T-cell (primary cell): ENCODE data around the gene RAB30. TPM values are rescaled to one million over a fixed set of nuclear protein-coding genes. Genes with fewer than 3 reads are reported as not detected.
"Not testable (repeated sequence)": the region's sequence is repeated elsewhere in the genome, so short reads cannot be mapped to it uniquely, and the experiment has no call there.

Experiments used
- ATAC-seq, 4 experiments: fragments of 200-7000 bp in 3 of 4; fragments of 150-1000 bp in 1 of 4; cut with Tn5 transposase; replicated peaks in 1 of 4; 1 replicate in 3 of 4; 2 replicates in 1 of 4; pipeline ENCODE4 v1.10.0; 2021; ENCODE audit warnings: moderate library complexity in 3 of 4, mild to moderate bottlenecking in 2 of 4, moderate number of reproducible peaks in 1 of 4
- CTCF ChIA-PET, 2 donors: fragments of 300-600 bp; sonication (Branson Sonifier 250); formaldehyde crosslinking; loops; one replicate each; lab custom pipeline; 2022; ENCODE audit warnings: antibody characterized with exemption in 2 of 2; lab: Charles Lee
- POLR2A ChIA-PET, 2 donors: fragments of 300-600 bp; sonication (Branson Sonifier 250); formaldehyde crosslinking; loops; one replicate each; lab custom pipeline; 2022; ENCODE audit warnings: antibody characterized with exemption in 2 of 2; lab: Charles Lee
- DNase-seq, 35 experiments: peaks; one replicate each; pipeline versions ENCODE4 v3.0.0 to v3.0.0-alpha.2; 2013 to 2023
- H3K27ac ChIP-seq: one replicate; pipeline ENCODE4 v1.5.1; 2013; ENCODE audit warnings: low read length
- H3K27me3 ChIP-seq, 2 experiments: replicated peaks in 1 of 2; 1 replicate in 1 of 2; 2 replicates in 1 of 2; pipeline versions ENCODE4 v1.6.1 to v1.7.0; 2013; ENCODE audit warnings: low read length in 1 of 2, mixed read lengths in 1 of 2; ENCODE audit not compliant: control insufficient read depth in 2 of 2, insufficient read depth in 2 of 2; ENCODE audit errors: extremely low read depth in 1 of 2
- H3K36me3 ChIP-seq, 2 donors: 1 replicate in 1 of 2; 2 replicates in 1 of 2; pipeline versions ENCODE4 v1.6.1 to v1.7.0; 2013; ENCODE audit warnings: low read length in 1 of 2; ENCODE audit not compliant: control insufficient read depth in 2 of 2, insufficient read depth in 1 of 2; ENCODE audit errors: extremely low read depth in 1 of 2
- H3K4me1 ChIP-seq, 2 experiments: 1 replicate in 1 of 2; 2 replicates in 1 of 2; pipeline versions ENCODE4 v1.6.1 to v1.7.0; 2013; ENCODE audit warnings: low read length in 2 of 2, mixed read lengths in 1 of 2; ENCODE audit not compliant: insufficient read depth in 2 of 2, control insufficient read depth in 1 of 2; ENCODE audit errors: extremely low read depth in 1 of 2
- H3K4me3 ChIP-seq, 2 donors: 1 replicate in 1 of 2; 2 replicates in 1 of 2; pipeline versions ENCODE4 v1.5.1 to v1.7.0; 2013; ENCODE audit warnings: mild to moderate bottlenecking in 2 of 2, low read length in 1 of 2, moderate library complexity in 1 of 2; ENCODE audit not compliant: control insufficient read depth in 1 of 2; ENCODE audit errors: extremely low read depth in 1 of 2
- H3K9me3 ChIP-seq: 2 replicates; pipeline ENCODE4 v1.7.0; 2013
- H3K27ac Mint-ChIP-seq, 2 donors: one replicate each; pipeline ENCODE4 v1.8.0; 2020 to 2021; ENCODE audit warnings: mild to moderate bottlenecking in 2 of 2, mixed read lengths in 2 of 2
- H3K27me3 Mint-ChIP-seq, 2 donors: one replicate each; pipeline ENCODE4 v1.8.0; 2021 to 2022; ENCODE audit warnings: mixed read lengths in 2 of 2
- H3K36me3 Mint-ChIP-seq: one replicate; pipeline ENCODE4 v1.8.0; 2021; ENCODE audit warnings: mixed read lengths
- H3K4me1 Mint-ChIP-seq, 3 donors: one replicate each; pipeline ENCODE4 v1.8.0; 2020 to 2022; ENCODE audit warnings: mixed read lengths in 3 of 3, mild to moderate bottlenecking in 1 of 3
- H3K4me3 Mint-ChIP-seq, 3 donors: one replicate each; pipeline ENCODE4 v1.8.0; 2020 to 2022; ENCODE audit warnings: mild to moderate bottlenecking in 3 of 3, mixed read lengths in 3 of 3, moderate library complexity in 3 of 3
- H3K9me3 Mint-ChIP-seq, 3 donors: one replicate each; pipeline ENCODE4 v1.8.0; 2020 to 2022; ENCODE audit warnings: mixed read lengths in 3 of 3
- WGBS: methylation state at CpG from one replicate; pipeline ENCODE4 v1.1.5; 2013; ENCODE audit warnings: missing lambda C conversion rate; ENCODE audit not compliant: insufficient coverage; 5-methylcytosine and 5-hydroxymethylcytosine counted together
- total RNA-seq, 35 experiments: library from RNA in 6 of 35; stranded (reverse) in 6 of 35; fragments of 120-200 nt in 1 of 35; gene quantifications; one replicate each; pipeline versions ENCODE4 v1.2.1 to v1.2.4 and lab custom pipeline; 2013 to 2026

The RAB30 gene
- total RNA-seq, 5 donors from 2014 or later (not counting 1 experiment from before 2014, with no cell fraction given) = 18.6 to 44.5 (median 20.1) TPM

- Histone ChIP-seq H3K9me3 (no peaks in the 10 kb centered on the region), H3K36me3 (no peaks in the 10 kb centered on the region), H3K4me1 (peaks cover 48 to 57% of the 10 kb centered on the region in 2 experiments), H3K4me3 (peak overlapping the region in 1 of 2 donors; percentile 27), H3K27ac (peak overlapping the region; percentile 98), H3K27me3 (no peaks in the 10 kb centered on the region)
- H3K27ac Mint-ChIP-seq = peak overlapping the region; percentile 92 to 96
- peak; percentile 86 to 89 (median 88) for ATAC-seq
- peak in 26 of 35 experiments; percentile 23 to 83 (median 45) for DNase-seq
- ChIA-PET CTCF (interaction anchor here (0.5 to 2.6 kb wide), 12 partner anchors 11 to 234 kb away, joined by 3 to 18 read pairs (median 4); partner anchors contain the start of genes DDIAS (in 1 of the 2) and RAB30 (in 1 of the 2)), POLR2A (interaction anchor here (0.5 to 1.1 kb wide), 6 partner anchors 11 to 197 kb away, joined by 3 to 7 read pairs (median 3); partner anchors contain the start of gene DDIAS (in 1 of the 2))
- H3K9me3 Mint-ChIP-seq = peaks cover 3 to 14% (median 8%) of the 10 kb centered on the region in 3 donors
- WGBS = no CpG with 5 or more reads among the region's 5 CpGs
- H3K4me3 Mint-ChIP-seq = peak overlapping the region; percentile 69 to 80 (median 69)
- H3K36me3 Mint-ChIP-seq = peaks cover 9% of the 10 kb centered on the region
- H3K27me3 Mint-ChIP-seq = no peaks in the 10 kb centered on the region
- H3K4me1 Mint-ChIP-seq = peaks cover 87 to 91% (median 88%) of the 10 kb centered on the region in 3 donors
These were observed 111.5 kb downstream of the RAB30 start for GRCh38 chr11:82959987-82960778.

GRCh38 chr11:82955736-82956453 is 115.8 kb downstream of the RAB30 start:
- Mint-ChIP-seq H3K27ac (peak overlapping the region; percentile 77 to 92), H3K4me3 (peak overlapping the region; percentile 32 to 73 (median 49)), H3K9me3 (peaks cover 29 to 49% (median 30%) of the 10 kb centered on the region in 3 donors), H3K36me3 (peaks cover 39% of the 10 kb centered on the region), H3K4me1 (peaks cover 62 to 69% (median 67%) of the 10 kb centered on the region in 3 donors)
- peak; percentile 60 to 93 (median 87) for DNase-seq
- Histone ChIP-seq H3K4me1 (peaks cover 34 to 46% of the 10 kb centered on the region in 2 experiments), H3K27ac (peak overlapping the region; percentile 61), H3K4me3 (peak overlapping the region in 1 of 2 donors; percentile 32)
- H3K36me3 ChIP-seq, H3K27me3 Mint-ChIP-seq, H3K9me3 ChIP-seq, H3K27me3 ChIP-seq: not testable (repeated sequence)
- ChIA-PET CTCF (interaction anchor here in 1 of 2 donors (0.6 to 1.5 kb wide), 7 partner anchors 9 to 116 kb away, joined by 3 to 7 read pairs (median 3); partner anchors contain the start of genes DDIAS and RAB30), POLR2A (interaction anchor here (0.6 to 0.7 kb wide), 3 partner anchors 32 to 200 kb away, joined by 3 read pairs; no protein-coding TSS in a partner anchor)
- peak; percentile 37 to 62 (median 58) for ATAC-seq
- WGBS = 24% methylated on average over 9 of the region's 9 CpGs

GRCh38 chr11:82950502-82950901 is 121.2 kb downstream of the RAB30 start:
- H3K4me3 Mint-ChIP-seq, ATAC-seq, H3K36me3 ChIP-seq, H3K27ac Mint-ChIP-seq, DNase-seq, H3K27ac ChIP-seq, CTCF ChIA-PET, H3K27me3 ChIP-seq, H3K4me1 ChIP-seq, H3K4me3 ChIP-seq, POLR2A ChIA-PET, H3K27me3 Mint-ChIP-seq, H3K9me3 ChIP-seq: not testable (repeated sequence)
- Mint-ChIP-seq H3K36me3 (peaks cover 33% of the 10 kb centered on the region), H3K9me3 (peaks cover 24 to 47% (median 30%) of the 10 kb centered on the region in 3 donors), H3K4me1 (peaks cover 14 to 26% (median 25%) of the 10 kb centered on the region in 3 donors)
- no CpG with 5 or more reads among the region's 2 CpGs for WGBS

GRCh38 chr11:82949352-82949751 is 122.3 kb downstream of the RAB30 start:
- Histone ChIP-seq H3K27me3 (no peaks in the 10 kb centered on the region), H3K36me3 (no peaks in the 10 kb centered on the region), H3K4me3 (no peak overlapping the region), H3K9me3 (peaks cover 6% of the 10 kb centered on the region), H3K4me1 (no peaks in the 10 kb centered on the region), H3K27ac (no peak overlapping the region)
- Mint-ChIP-seq H3K36me3 (peaks cover 23% of the 10 kb centered on the region), H3K4me1 (peaks cover 3 to 16% (median 14%) of the 10 kb centered on the region in 3 donors), H3K4me3 (no peak overlapping the region), H3K9me3 (peaks cover 14 to 37% (median 21%) of the 10 kb centered on the region in 3 donors), H3K27me3 (no peaks in the 10 kb centered on the region), H3K27ac (no peak overlapping the region)
- POLR2A ChIA-PET = no interaction called here
- CTCF ChIA-PET = no interaction called here
- ATAC-seq (no peak), DNase-seq (no peak)

- H3K4me1 ChIP-seq = no peaks in the 10 kb centered on the region
- H3K27me3 Mint-ChIP-seq = no peaks in the 10 kb centered on the region
- ChIA-PET CTCF (no interaction called here), POLR2A (interaction anchor here (0.5 to 0.7 kb wide), 3 partner anchors 13 to 162 kb away, joined by 3 to 5 read pairs (median 4); no protein-coding TSS in a partner anchor)
- H3K36me3 ChIP-seq = no peaks in the 10 kb centered on the region
- no peak overlapping the region for H3K4me3 ChIP-seq
- H3K27ac ChIP-seq = no peak overlapping the region
- DNase-seq (no peak), ATAC-seq (no peak)
- H3K27me3 ChIP-seq = no peaks in the 10 kb centered on the region
- H3K27ac Mint-ChIP-seq = no peak overlapping the region
- H3K9me3 Mint-ChIP-seq = peaks cover 0 to 22% (median 5%) of the 10 kb centered on the region in 3 donors
- H3K36me3 Mint-ChIP-seq = no peaks in the 10 kb centered on the region
- H3K4me1 Mint-ChIP-seq = peaks cover 4 to 18% (median 12%) of the 10 kb centered on the region in 3 donors
- peaks cover 3% of the 10 kb centered on the region for H3K9me3 ChIP-seq
- no peak overlapping the region for H3K4me3 Mint-ChIP-seq
These were observed 126.0 kb downstream of the RAB30 start for GRCh38 chr11:82945682-82946081.

GRCh38 chr11:82945041-82945440 is 126.7 kb downstream of the RAB30 start:
- POLR2A ChIA-PET = interaction anchor here in 1 of 2 donors (0.5 kb wide), 1 partner anchor 12 kb away, joined by 5 read pairs; no protein-coding TSS in a partner anchor
- CTCF ChIA-PET, H3K36me3 Mint-ChIP-seq: not testable (repeated sequence)

More at GRCh38 chr11:82945041-82945440, 126.7 kb downstream of the RAB30 start:
- not testable (repeated sequence) for H3K27me3 Mint-ChIP-seq, H3K4me1 ChIP-seq, H3K4me3 Mint-ChIP-seq, H3K27ac ChIP-seq, H3K4me3 ChIP-seq, ATAC-seq, DNase-seq, H3K27me3 ChIP-seq, H3K9me3 ChIP-seq, H3K36me3 ChIP-seq
- H3K4me1 Mint-ChIP-seq = peaks cover 11 to 20% (median 14%) of the 10 kb centered on the region in 3 donors
- peak overlapping the region in 1 of 2 donors; percentile 16 for H3K27ac Mint-ChIP-seq
- H3K9me3 Mint-ChIP-seq = peaks cover 0 to 23% (median 5%) of the 10 kb centered on the region in 3 donors
- WGBS = 88% methylated on average over 1 of the region's 1 CpG
